Activated naive CD8-positive, alpha-beta T cell treated with anti-CD3 and anti-CD28 coated beads, Interleukin-2, amount 10 ng/mL, durations not matched to agents 7 days and 5 days (primary cell): ENCODE data around the gene XRCC5. TPM values are rescaled to one million over a fixed set of nuclear protein-coding genes. Genes with fewer than 3 reads are reported as not detected.
"Not testable (repeated sequence)": the region's sequence is repeated elsewhere in the genome, so short reads cannot be mapped to it uniquely, and the experiment has no call there.

Source experiments
- ATAC-seq: fragments of 150-1000 bp; cut with Tn5 transposase; one replicate; pipeline ENCODE4 v1.10.0; 2021; ENCODE audit warnings: low read depth, moderate library complexity
- POLR2A ChIA-PET: fragments of 350-600 bp; sonication (Branson Sonifier 250); formaldehyde crosslinking; loops from one replicate; lab custom pipeline; 2021; ENCODE audit warnings: antibody characterized with exemption; lab: Charles Lee
- DNase-seq: peaks from one replicate; pipeline ENCODE4 v3.0.0; 2021
- H3K27ac Mint-ChIP-seq: one replicate; pipeline ENCODE4 v1.8.0; 2022; ENCODE audit warnings: mild to moderate bottlenecking, mixed read lengths
- H3K27me3 Mint-ChIP-seq: one replicate; pipeline ENCODE4 v1.8.0; 2022; ENCODE audit warnings: mild to moderate bottlenecking, moderate library complexity, mixed read lengths
- H3K36me3 Mint-ChIP-seq: one replicate; pipeline ENCODE4 v1.8.0; 2021; ENCODE audit warnings: mild to moderate bottlenecking, mixed read lengths
- H3K4me1 Mint-ChIP-seq: one replicate; pipeline ENCODE4 v1.8.0; 2021; ENCODE audit warnings: mixed read lengths
- H3K4me3 Mint-ChIP-seq: one replicate; pipeline ENCODE4 v1.8.0; 2022; ENCODE audit warnings: mild to moderate bottlenecking, moderate library complexity, mixed read lengths
- H3K9me3 Mint-ChIP-seq: one replicate; pipeline ENCODE4 v1.8.0; 2021; ENCODE audit warnings: mixed read lengths
- total RNA-seq, 2 experiments: library from RNA; stranded (reverse); gene quantifications; one replicate each; pipeline ENCODE4 v1.2.3, GENCODE V29; 2021

The XRCC5 gene
- total RNA-seq, 2 experiments from 2014 or later, result 268 to 273 TPM

GRCh38 chr2:216078776-216079175 lies 30.4 kb upstream of the XRCC5 start:
- H3K27ac Mint-ChIP-seq, result no peak overlapping the region
- peaks cover 46% of the 10 kb centered on the region for H3K4me1 Mint-ChIP-seq
- H3K4me3 Mint-ChIP-seq, result no peak overlapping the region
- peaks cover 2% of the 10 kb centered on the region for H3K27me3 Mint-ChIP-seq
- ATAC-seq (no peak), DNase-seq (no peak)
- POLR2A ChIA-PET, result no interaction called here
- no peaks in the 10 kb centered on the region for H3K9me3 Mint-ChIP-seq
- peaks cover 23% of the 10 kb centered on the region for H3K36me3 Mint-ChIP-seq

GRCh38 chr2:216080048-216080447 lies 29.1 kb upstream of the XRCC5 start:
- H3K27ac Mint-ChIP-seq, POLR2A ChIA-PET, H3K9me3 Mint-ChIP-seq, DNase-seq, H3K27me3 Mint-ChIP-seq, ATAC-seq: not testable (repeated sequence)
- Mint-ChIP-seq H3K36me3 (peaks cover 15% of the 10 kb centered on the region), H3K4me3 (peak overlapping the region; percentile 42), H3K4me1 (peaks cover 47% of the 10 kb centered on the region)

GRCh38 chr2:216081012-216081411 lies 28.1 kb upstream of the XRCC5 start:
- H3K36me3 Mint-ChIP-seq, result peaks cover 10% of the 10 kb centered on the region
- no peaks in the 10 kb centered on the region for H3K9me3 Mint-ChIP-seq
- DNase-seq, result no peak
- POLR2A ChIA-PET, result interaction anchor here (0.8 to 1.7 kb wide), 9 partner anchors 9 to 417 kb away, joined by 3 to 13 read pairs (median 5); partner anchors contain the start of genes RPL37A and XRCC5
- H3K27me3 Mint-ChIP-seq, result peaks cover 2% of the 10 kb centered on the region
- peak overlapping the region; percentile 88 for H3K27ac Mint-ChIP-seq
- peak overlapping the region; percentile 96 for H3K4me3 Mint-ChIP-seq
- peaks cover 46% of the 10 kb centered on the region for H3K4me1 Mint-ChIP-seq
- no peak for ATAC-seq

DNA sequence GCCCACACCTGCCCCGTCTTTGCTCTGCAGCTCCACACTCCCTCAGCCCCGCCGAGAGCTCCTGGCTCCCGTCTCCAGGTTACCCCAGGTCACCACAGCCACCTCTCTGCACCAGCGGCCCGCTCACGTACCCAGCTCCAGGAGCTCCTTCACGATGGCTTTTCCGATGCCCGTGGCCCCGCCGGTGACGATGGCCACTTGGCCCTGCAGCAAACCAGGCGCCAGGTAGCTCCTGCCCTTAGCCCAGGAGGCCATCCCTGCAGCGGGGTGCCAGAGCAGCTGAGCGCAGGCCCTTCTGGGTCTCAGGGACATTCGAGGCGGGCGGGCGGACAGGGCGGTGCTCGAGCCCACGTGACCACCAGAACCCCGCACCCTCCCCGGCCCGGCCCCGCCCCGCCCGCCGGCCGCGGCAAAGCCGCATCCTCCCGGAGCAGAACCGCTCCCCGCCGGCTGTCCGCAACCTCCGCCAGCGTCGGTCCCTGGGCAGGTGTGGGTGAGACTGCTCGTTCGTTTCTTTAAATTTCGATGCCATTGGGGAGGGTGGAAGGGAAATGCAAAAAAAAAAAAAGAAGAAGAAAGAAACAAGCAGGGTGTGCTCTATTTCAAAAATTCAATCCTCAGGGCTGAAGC lies 27.5 kb upstream of the XRCC5 start, which contains the start of the genes PECR and TMEM169:
PECR (minus strand) TSS at position 323 of the 630 bp plus-strand sequence; CDS start at position 255, 68 bp downstream.
TMEM169 (plus strand) TSS at position 433 of the 630 bp plus-strand sequence. CDS start 14,045 bp downstream, outside the sequence.
- ATAC-seq (peak; percentile 92), DNase-seq (peak; percentile 85)
- Mint-ChIP-seq H3K27ac (peak within 1 kb of the TSS; percentile 88), H3K4me3 (peak within 1 kb of the TSS; percentile 96), H3K27me3 (peaks cover 2% of the 10 kb centered on the region), H3K36me3 (peaks cover 5% of the 10 kb centered on the region), H3K9me3 (no peaks in the 10 kb centered on the region), H3K4me1 (peaks cover 46% of the 10 kb centered on the region)
- POLR2A ChIA-PET, result interaction anchor here (0.7 to 1.7 kb wide), 10 partner anchors 8 to 417 kb away, joined by 3 to 13 read pairs (median 5); partner anchors contain the start of genes RPL37A and XRCC5

GRCh38 chr2:216082117-216082711 lies 26.9 kb upstream of the XRCC5 start:
- DNase-seq, result no peak
- peaks cover 5% of the 10 kb centered on the region for H3K36me3 Mint-ChIP-seq
- POLR2A ChIA-PET, result interaction anchor here (0.7 to 1.7 kb wide), 8 partner anchors 8 to 416 kb away, joined by 3 to 13 read pairs (median 6); partner anchors contain the start of genes RPL37A and XRCC5

GRCh38 chr2:216082805-216083204 lies 26.3 kb upstream of the XRCC5 start:
- H3K4me1 Mint-ChIP-seq, result peaks cover 45% of the 10 kb centered on the region
- no peak for DNase-seq

More at GRCh38 chr2:216082117-216082711, 26.9 kb upstream of the XRCC5 start:
- ATAC-seq, result peak; percentile 9
- Mint-ChIP-seq H3K4me1 (peaks cover 46% of the 10 kb centered on the region), H3K4me3 (peak overlapping the region; percentile 96), H3K27me3 (peaks cover 2% of the 10 kb centered on the region), H3K27ac (peak overlapping the region; percentile 88), H3K9me3 (no peaks in the 10 kb centered on the region)

DNA sequence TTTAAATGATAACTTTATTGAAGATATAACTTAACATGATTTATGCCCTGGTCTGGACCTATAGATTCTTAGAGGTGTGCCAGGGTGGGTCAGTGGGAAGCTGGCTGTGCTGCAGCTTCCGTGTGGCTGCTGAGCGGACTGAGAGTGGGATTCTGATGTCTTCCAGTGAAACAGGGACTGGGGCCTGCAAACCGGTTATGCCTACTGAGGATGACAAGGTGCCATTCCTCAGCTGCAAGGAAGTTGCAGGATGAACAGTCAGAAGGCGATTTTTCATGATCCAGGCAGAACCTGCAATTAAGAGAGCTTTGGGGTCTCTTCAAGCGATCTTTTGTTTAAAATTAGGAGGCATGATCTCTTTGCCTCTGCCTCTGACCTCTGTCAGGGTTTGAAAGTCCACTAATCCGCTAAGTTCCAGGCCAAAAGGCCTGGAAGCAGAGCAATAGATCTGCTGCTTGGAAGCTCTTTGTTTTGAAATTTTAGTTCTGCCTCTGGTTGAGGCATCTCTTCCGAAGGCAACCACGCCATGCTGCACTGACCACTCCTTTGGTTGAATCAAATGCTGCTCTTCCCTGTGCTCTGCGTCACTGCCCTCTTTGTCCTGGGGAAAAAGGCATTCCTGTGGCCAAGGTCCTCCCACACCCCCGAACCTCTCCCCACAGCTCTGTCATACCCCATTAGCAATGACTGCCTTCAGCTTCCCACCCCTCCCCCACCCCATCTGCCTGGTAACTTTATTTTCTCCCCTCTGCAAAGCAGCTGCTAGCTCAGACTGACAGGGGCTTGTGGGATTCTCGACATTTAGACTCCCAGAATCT lies 25.5 kb upstream of the XRCC5 start:
- DNase-seq (no peak), ATAC-seq (no peak)
- peak overlapping the region; percentile 36 for H3K4me3 Mint-ChIP-seq
- peaks cover 43% of the 10 kb centered on the region for H3K4me1 Mint-ChIP-seq
- H3K9me3 Mint-ChIP-seq, result no peaks in the 10 kb centered on the region
- POLR2A ChIA-PET, result interaction anchor here (1.0 to 3.9 kb wide), 5 partner anchors 9 to 59 kb away, joined by 3 to 21 read pairs (median 4); partner anchors contain the start of gene XRCC5
- peak overlapping the region; percentile 96 for H3K27ac Mint-ChIP-seq
- H3K36me3 Mint-ChIP-seq, result peaks cover 5% of the 10 kb centered on the region
- peaks cover 2% of the 10 kb centered on the region for H3K27me3 Mint-ChIP-seq

More at GRCh38 chr2:216082805-216083204, 26.3 kb upstream of the XRCC5 start:
- Mint-ChIP-seq H3K27ac (peak overlapping the region; percentile 88), H3K4me3 (peak overlapping the region; percentile 96), H3K9me3 (no peaks in the 10 kb centered on the region), H3K36me3 (peaks cover 5% of the 10 kb centered on the region), H3K27me3 (peaks cover 2% of the 10 kb centered on the region)
- POLR2A ChIA-PET, result interaction anchor here (1.5 to 3.9 kb wide), 2 partner anchors 24 to 27 kb away, joined by 3 to 21 read pairs; partner anchors contain the start of gene XRCC5
- no peak for ATAC-seq

DNA sequence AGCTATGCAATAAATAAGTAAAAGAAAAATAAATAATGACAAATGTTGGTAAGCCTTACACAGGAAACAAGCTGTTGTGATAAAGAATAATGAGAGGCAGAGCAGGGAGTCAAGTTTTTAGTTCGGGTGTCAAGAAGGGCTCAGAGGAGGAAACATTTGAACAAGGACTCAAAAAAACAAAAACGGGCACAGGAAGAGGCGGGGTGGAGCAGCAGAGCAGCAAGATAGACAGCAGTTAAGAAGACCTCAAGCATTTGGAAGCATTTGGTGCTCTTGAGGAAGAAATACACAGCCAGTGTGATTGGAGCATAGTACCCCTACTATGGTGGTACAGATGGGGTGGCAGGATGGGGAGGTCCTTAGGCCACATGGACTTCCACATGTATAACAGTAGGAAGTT lies 24.6 kb upstream of the XRCC5 start:
- H3K27me3 Mint-ChIP-seq, result peaks cover 2% of the 10 kb centered on the region

GRCh38 chr2:216086207-216086893 lies 22.8 kb upstream of the XRCC5 start:
- ATAC-seq (no peak), DNase-seq (no peak)
- Mint-ChIP-seq H3K4me1 (peaks cover 45% of the 10 kb centered on the region), H3K27me3 (peaks cover 2% of the 10 kb centered on the region), H3K9me3 (no peaks in the 10 kb centered on the region), H3K27ac (no peak overlapping the region), H3K36me3 (peaks cover 2% of the 10 kb centered on the region), H3K4me3 (no peak overlapping the region)
- POLR2A ChIA-PET, result interaction anchor here (3.9 kb wide), 1 partner anchor 23 kb away, joined by 21 read pairs; the partner anchor contains the start of gene XRCC5

More for the DNA sequence above, 24.6 kb upstream of the XRCC5 start:
- peaks cover 41% of the 10 kb centered on the region for H3K4me1 Mint-ChIP-seq
- H3K4me3 Mint-ChIP-seq, result peak overlapping the region; percentile 70
- peak overlapping the region; percentile 96 for H3K27ac Mint-ChIP-seq
- DNase-seq (no peak), ATAC-seq (peak; percentile 35)
- POLR2A ChIA-PET, result interaction anchor here (0.5 to 3.9 kb wide), 7 partner anchors 10 to 1896 kb away, joined by 3 to 21 read pairs (median 4); partner anchors contain the start of gene XRCC5
- H3K36me3 Mint-ChIP-seq, result peaks cover 2% of the 10 kb centered on the region
- no peaks in the 10 kb centered on the region for H3K9me3 Mint-ChIP-seq

GRCh38 chr2:216090369-216090786 lies 18.8 kb upstream of the XRCC5 start:
- ATAC-seq, result no peak
- no peaks in the 10 kb centered on the region for H3K9me3 Mint-ChIP-seq
- H3K27ac Mint-ChIP-seq, result no peak overlapping the region
- no peaks in the 10 kb centered on the region for H3K36me3 Mint-ChIP-seq
- H3K4me3 Mint-ChIP-seq, result no peak overlapping the region
- no peaks in the 10 kb centered on the region for H3K27me3 Mint-ChIP-seq
- peaks cover 16% of the 10 kb centered on the region for H3K4me1 Mint-ChIP-seq
- POLR2A ChIA-PET, result interaction anchor here (1.5 kb wide), 1 partner anchor 9 kb away, joined by 6 read pairs; the partner anchor contains the start of genes PECR and TMEM169
- no peak for DNase-seq

DNA sequence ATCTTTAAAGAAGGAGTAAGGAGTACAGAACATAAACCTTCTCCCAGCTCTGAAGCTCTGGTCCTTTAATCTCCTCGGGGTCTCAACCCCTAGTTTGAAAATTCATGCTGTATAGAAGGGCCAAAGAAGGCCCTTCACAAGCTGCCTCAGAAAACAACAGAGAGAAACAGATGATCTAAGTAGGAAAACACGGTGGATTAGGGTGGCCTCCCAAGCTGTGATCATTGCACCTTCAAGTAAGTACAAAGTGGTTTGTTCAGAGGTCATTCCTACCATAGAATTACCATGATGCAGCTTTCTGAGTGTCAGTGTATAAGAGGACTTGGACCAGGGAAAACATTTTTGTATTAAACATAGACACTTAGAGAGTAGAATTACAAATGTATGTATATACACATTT lies 16.5 kb upstream of the XRCC5 start:
- Mint-ChIP-seq H3K4me3 (no peak overlapping the region), H3K36me3 (no peaks in the 10 kb centered on the region), H3K9me3 (no peaks in the 10 kb centered on the region), H3K27ac (no peak overlapping the region), H3K27me3 (no peaks in the 10 kb centered on the region), H3K4me1 (peaks cover 16% of the 10 kb centered on the region)
- no peak for DNase-seq
- no peak for ATAC-seq
- POLR2A ChIA-PET, result interaction anchor here (1.8 kb wide), 1 partner anchor 15 kb away, joined by 4 read pairs; no protein-coding TSS in a partner anchor

DNA sequence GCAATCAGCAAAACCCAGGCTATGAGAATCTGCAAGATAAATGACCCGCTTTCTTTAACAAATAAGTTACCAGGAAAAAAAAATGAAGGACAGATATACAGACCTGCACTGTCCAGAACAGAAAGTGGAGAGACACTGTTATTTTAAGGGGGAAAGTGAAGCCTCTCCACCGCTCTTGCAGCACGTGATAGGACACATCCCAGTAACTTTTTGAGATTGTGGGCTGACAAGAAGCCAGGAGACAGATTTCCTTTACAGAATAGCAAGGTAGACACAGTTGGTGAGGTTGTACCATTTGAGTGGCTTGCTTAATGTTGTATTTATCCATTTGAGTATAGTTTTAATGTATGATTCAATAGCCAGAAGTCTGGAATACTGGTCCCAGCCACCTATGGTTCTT lies 14.4 kb upstream of the XRCC5 start:
- no peak for ATAC-seq
- no peak for DNase-seq
- Mint-ChIP-seq H3K9me3 (no peaks in the 10 kb centered on the region), H3K36me3 (no peaks in the 10 kb centered on the region), H3K4me3 (no peak overlapping the region), H3K4me1 (peaks cover 15% of the 10 kb centered on the region), H3K27me3 (no peaks in the 10 kb centered on the region), H3K27ac (no peak overlapping the region)
- POLR2A ChIA-PET, result no interaction called here
